ENCODE measurements around the gene RBM7.

GRCh38 chr11:114447892-114448291 lies 47.4 kb downstream of the RBM7 start:
- no peak for TF ChIP-seq CTCF (IDR thresholded peaks at IDR 0.05; ENCODE audit: low read depth, low read length, missing input control)
- no peak for TF ChIP-seq YY1 (IDR thresholded peaks at IDR 0.05)
- no peak for TF ChIP-seq HNF4G (IDR thresholded peaks at IDR 0.05)
- TF ChIP-seq ZBTB33 (IDR thresholded peaks at IDR 0.05): no peak
- TF ChIP-seq MAX (IDR thresholded peaks at IDR 0.05): no peak
- TF ChIP-seq GABPA (IDR thresholded peaks at IDR 0.05 in 1 of 2, conservative IDR thresholded peaks at IDR 0.05 in 1 of 2): no peak
- TF ChIP-seq TAF1 (conservative IDR thresholded peaks at IDR 0.05): no peak
- TF ChIP-seq REST (IDR thresholded peaks at IDR 0.05): no peak

Measured in liver (tissue), 3 donors.